EH (cell line): ENCODE data around the gene SDK1.
A peak's percentile ranks its signal among the peaks of the same experiment; 100 is the strongest.

ENCODE experiments used
- DNase-seq: peaks from one replicate; pipeline ENCODE4 v3.0.0-alpha.2; 2015; ENCODE audit warnings: low read depth

The SDK1 gene

GRCh38 chr7:3415861-3416312 is 114.8 kb downstream of the SDK1 start:
- DNase-seq: no peak

GRCh38 chr7:3416453-3416852 is 115.4 kb downstream of the SDK1 start:
- DNase-seq: no peak

- no peak for DNase-seq
These were observed 124.0 kb downstream of the SDK1 start for GRCh38 chr7:3425087-3425486.

GRCh38 chr7:3426064-3426463 is 125.0 kb downstream of the SDK1 start:
- no peak for DNase-seq

GRCh38 chr7:3427957-3428356 is 126.9 kb downstream of the SDK1 start:
- DNase-seq: no peak

GRCh38 chr7:3429981-3430380 is 128.9 kb downstream of the SDK1 start:
- DNase-seq: no peak

- DNase-seq: no peak
These were observed 129.5 kb downstream of the SDK1 start for GRCh38 chr7:3430588-3430987.

- no peak for DNase-seq
These were observed 130.3 kb downstream of the SDK1 start for GRCh38 chr7:3431306-3431705.

GRCh38 chr7:3432911-3433310 is 131.9 kb downstream of the SDK1 start:
- no peak for DNase-seq

- no peak for DNase-seq
These were observed 133.6 kb downstream of the SDK1 start for GRCh38 chr7:3434611-3435010.

- DNase-seq: no peak
These were observed 135.1 kb downstream of the SDK1 start for GRCh38 chr7:3436112-3436511.

- peak; percentile 4 for DNase-seq
These were observed 135.7 kb downstream of the SDK1 start for GRCh38 chr7:3436746-3437145.

- DNase-seq: no peak
These were observed 136.4 kb downstream of the SDK1 start for GRCh38 chr7:3437467-3437866.

GRCh38 chr7:3438352-3438751 is 137.3 kb downstream of the SDK1 start:
- DNase-seq: no peak

- peak; percentile 15 for DNase-seq
These were observed 138.4 kb downstream of the SDK1 start for GRCh38 chr7:3439333-3440030.

- DNase-seq: no peak
These were observed 139.5 kb downstream of the SDK1 start for GRCh38 chr7:3440509-3440908.

- DNase-seq: no peak
These were observed 142.7 kb downstream of the SDK1 start for GRCh38 chr7:3443716-3444115.

- no peak for DNase-seq
These were observed 145.7 kb downstream of the SDK1 start for GRCh38 chr7:3446786-3447185.

GRCh38 chr7:3451701-3452100 is 150.6 kb downstream of the SDK1 start:
- no peak for DNase-seq

- no peak for DNase-seq
These were observed 152.3 kb downstream of the SDK1 start for GRCh38 chr7:3453398-3453797.

GRCh38 chr7:3455806-3456595 is 154.9 kb downstream of the SDK1 start:
- DNase-seq: no peak

- no peak for DNase-seq
These were observed 158.1 kb downstream of the SDK1 start for GRCh38 chr7:3459111-3459510.

- DNase-seq: no peak
These were observed 160.9 kb downstream of the SDK1 start for GRCh38 chr7:3461923-3462322.

- no peak for DNase-seq
These were observed 162.6 kb downstream of the SDK1 start for GRCh38 chr7:3463696-3464095.
